ENCODE data around the gene KLHL35.

GRCh38 chr11:75449776-75450175, 16.8 kb upstream of the KLHL35 start:
- no peak for TF ChIP-seq CTCF (IDR thresholded peaks at IDR 0.05)
- TF ChIP-seq POLR2A (IDR thresholded peaks at IDR 0.05), result no peak
